CD4-positive, alpha-beta T cell treated with Interleukin-10 for 1 hour (primary cell): ENCODE data around the gene LCOR.
"Not testable (repeated sequence)": the region's sequence is repeated elsewhere in the genome, so short reads cannot be mapped to it uniquely, and the experiment has no call there.

ENCODE experiments used
- DNase-seq: peaks from one replicate; pipeline ENCODE4 v3.0.0-alpha.2; 2020

The LCOR gene

DNA sequence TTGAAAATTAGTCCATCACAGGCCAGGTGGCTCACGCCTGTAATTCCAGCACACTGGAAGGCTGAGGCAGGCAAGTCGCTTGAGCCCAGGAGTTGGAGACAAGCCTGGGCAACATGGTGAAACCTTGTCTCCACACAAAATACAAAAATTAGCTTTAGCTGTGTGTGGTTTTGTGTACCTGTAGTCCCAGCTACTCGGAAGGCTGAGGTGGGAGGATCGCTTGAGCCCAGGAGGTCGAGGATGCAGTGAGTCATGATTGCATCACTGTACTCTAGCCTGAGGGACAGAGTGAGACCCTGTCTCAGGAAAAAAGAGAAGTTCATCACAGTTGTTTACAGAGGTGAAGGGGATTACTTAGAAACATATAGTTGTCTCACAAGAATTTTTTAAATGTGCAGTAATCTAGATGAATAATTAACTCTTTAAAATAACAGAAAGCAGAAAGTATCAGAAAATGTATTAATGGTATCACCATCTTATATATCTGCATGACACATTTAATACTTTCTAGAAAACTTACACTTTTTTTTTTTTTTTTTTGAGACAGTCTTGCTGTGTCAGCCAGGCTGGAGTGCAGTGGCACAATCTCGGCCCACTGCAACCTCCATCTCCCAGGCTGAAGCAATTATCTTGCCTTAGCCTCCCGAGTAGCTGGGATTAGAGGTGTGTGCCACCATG, 8.9 kb downstream of the LCOR start:
- DNase-seq: no peak

DNA sequence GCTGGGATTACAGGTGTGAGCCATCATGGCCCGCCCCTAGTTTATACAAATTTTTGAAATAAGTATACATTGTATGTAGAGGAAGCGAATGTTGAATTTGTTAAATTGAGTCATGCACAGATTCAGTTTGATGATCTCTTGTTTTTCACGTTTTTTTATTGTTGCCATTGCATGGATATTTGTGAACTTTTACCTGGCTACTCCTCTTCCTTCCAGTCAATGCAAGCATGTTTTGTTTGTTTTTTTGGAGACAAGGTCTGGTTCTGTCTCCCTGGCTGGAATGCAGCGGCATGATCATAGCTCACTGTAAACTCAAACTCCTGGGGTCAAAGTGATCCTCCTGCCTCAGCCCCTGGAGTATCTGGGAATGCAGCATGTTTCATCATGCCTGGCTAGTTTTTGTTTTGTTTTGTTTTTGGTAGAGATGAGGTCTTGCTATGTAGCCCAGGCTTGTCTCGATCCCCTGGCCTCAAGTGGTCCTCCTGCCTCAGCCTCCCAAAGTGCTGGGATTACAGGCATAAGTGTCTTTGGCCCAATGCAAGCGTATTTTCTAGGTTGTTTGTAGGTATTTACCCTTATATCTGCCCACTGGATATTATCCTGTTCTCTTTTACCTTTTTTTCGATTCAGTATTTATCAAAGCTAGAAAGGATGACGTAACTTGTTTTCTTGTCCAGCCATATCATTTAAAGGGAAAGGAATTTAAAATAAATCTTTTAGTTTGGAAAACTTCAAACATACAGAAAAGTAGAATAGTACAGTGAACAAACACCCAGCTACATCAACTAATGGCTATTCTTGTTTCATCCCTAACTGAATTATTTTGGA, 11.0 kb downstream of the LCOR start:
- DNase-seq: no peak

DNA sequence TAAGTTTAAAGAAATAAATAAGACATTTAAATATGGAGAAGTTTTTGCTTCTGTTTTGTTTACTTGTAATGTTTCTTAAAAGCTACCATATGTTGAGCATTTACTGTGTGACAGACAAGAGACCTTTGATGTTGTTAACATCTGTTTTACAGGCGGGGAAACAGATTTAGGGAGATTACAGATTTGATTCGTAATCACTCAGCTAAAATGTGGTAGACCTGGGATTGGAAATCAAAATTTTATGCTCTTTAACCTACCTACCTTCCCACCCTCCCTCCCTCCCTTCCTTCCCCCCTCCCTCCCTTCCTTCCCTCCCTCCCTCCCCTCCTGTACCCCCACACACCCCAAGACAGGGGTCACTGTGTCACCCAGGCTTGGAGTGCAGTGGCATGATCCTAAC, 11.7 kb downstream of the LCOR start:
- DNase-seq: no peak

DNA sequence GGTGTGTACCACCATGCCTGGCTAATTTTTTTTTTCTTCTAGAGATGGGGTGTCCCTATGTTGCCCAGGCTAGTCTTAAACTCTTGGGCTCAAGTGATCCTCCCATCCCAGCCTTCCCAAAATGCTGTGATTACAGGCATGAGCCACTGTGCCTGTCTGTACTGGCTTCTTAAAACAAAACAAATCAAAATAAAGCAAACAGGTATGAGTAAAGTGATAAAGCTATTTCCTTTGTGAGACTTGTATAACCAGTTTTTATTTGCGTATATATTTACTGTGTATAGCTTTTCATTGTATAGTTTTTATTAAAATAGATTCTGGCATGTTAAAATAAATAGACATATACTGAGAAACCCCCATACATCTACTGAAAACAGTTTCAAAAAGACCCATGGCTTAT, 14.3 kb downstream of the LCOR start:
- DNase-seq: no peak

DNA sequence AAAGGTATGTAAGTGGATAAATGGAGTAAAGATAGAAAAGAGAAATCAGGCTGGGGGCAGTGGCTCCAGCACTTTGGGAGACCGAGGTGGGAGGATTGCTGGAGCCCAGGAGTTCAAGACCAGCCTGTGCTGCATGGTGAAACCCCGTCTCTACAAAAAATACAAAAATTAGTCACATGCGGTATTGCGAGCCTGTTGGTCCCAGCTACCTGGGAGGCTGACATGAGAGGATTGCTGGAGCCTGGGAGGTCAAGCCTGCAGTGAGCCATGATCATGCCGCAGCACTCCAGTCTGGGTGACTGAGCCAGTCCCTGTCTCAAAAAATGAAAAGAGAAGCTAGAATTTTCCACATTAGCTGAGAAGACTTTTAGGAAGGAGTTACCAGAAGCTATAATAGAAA, 14.8 kb downstream of the LCOR start:
- DNase-seq: no peak

DNA sequence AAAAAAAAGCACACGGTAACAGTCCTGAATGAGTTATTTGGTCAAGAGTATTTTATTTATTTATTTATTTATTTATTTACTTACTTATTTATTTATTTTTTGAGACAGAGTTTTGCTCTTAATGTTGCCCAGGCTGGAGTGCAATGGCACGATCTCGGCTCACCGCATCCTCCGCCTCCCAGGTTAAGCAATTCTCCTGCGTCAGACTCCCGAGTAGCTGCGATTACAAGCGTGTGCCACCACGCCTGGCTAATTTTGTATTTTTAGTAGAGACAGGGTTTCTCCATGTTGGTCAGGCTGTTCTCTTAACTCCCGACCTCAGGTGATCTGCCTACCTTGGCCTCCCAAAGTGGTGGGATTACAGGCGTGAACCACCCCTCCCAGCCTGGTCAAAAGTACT, 15.3 kb downstream of the LCOR start:
- not testable (repeated sequence) for DNase-seq

DNA sequence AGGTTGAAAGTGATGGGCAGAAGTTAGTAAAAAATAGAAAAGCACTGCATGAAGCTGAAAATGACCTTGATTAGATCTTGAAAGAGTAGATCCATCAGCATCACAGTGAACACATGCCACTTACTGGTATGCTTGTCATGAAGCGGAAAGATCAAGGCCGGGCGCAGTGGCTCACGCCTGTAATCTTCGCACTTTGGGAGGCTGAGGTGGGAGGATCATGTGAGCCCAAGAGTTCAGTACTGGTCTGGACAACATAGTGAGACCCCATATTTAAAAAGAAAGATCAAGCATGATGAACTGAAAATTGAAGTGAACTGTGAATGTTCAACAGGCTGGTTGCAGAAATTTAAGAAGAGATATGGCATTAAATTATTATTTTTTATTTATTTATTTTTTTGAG, 18.0 kb downstream of the LCOR start:
- no peak for DNase-seq

DNA sequence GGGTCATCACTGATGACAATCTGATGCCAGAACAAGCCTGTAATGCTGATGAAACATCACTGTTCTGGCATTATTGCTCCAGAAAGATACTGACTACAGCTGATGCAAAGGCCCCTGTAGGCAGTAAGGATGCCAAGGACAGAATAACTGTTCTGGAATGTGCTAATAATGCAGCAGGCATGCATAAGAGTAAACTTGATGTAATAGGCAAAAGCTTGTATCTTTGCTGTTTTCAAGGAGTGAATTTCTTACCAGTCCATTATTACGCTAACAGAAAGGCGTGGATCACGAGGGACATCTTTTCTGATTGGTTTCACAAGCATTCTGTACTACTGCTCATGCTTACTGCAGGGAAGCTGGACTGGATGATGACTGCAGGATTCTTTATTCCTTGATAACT, 18.7 kb downstream of the LCOR start:
- no peak for DNase-seq

DNA sequence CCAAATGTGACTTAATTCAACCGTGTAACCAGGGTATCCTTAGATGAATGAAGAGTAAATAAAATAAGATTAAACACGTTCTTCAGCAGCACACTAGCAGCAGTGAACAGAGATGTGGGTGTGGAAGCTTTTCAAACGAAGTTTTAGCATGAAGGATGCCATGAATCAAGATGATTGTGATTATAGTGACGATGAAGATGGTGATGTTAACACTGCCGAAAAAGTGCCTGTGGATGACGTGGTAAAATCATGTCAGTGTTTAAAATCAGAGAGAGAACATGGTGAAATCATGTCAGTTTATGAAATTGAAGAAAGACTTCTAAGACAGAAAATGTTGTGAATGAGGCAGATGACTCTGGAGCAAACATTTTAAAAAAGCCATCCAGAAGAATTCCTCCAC, 19.2 kb downstream of the LCOR start:
- DNase-seq: no peak

DNA sequence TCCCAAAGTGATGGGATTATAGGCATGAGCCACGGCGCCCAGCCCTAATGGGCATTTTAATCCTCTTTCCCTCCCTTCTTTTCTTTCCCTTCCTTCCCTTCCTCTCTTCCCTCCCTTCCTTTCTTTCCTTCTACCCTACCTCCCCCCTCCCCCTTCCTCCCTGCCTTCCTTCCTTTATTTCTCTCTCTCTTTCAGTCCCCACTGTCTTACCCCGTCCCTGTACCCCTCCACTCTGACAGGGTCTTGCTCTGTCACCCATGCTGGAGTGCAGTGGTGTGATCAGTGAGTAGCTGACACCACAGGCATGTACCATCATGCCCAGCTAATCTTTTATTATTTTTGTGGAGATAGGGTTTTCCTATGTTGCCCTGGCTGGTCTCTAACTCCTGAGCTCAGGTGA, 24.2 kb downstream of the LCOR start:
- no peak for DNase-seq

DNA sequence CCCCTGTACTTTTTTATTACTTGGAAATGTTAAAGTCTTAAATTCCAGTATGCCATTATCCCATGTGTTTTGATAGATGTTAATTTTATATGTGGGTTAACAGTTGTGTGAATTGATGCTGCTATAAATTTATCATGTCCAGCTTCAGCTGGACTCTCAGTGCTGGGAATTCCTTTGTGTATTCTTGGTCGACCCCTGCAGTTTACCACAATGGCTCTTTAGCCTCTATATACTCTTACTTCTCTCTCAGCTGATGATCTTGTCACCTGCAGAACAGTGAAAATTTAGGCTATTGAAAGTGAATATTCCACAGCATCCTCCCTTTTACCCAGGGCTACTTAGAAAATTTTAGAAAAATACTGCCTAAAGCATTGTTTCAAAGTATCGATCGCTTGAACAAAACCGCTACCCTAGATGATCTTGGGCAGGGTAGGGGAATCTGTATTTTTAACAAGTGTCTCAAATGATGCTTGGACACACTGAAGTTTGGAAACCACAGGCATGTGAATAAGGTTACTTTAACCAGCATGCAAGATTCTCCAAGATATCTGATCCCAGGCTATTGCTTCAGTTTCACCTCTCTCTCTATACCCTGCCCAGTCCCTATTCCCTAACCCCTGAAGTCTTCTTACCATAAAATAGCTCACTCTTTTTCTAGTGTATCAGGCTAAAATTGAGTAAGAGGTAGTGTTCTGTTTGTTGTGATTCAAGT, 25.4 kb downstream of the LCOR start:
- no peak for DNase-seq

DNA sequence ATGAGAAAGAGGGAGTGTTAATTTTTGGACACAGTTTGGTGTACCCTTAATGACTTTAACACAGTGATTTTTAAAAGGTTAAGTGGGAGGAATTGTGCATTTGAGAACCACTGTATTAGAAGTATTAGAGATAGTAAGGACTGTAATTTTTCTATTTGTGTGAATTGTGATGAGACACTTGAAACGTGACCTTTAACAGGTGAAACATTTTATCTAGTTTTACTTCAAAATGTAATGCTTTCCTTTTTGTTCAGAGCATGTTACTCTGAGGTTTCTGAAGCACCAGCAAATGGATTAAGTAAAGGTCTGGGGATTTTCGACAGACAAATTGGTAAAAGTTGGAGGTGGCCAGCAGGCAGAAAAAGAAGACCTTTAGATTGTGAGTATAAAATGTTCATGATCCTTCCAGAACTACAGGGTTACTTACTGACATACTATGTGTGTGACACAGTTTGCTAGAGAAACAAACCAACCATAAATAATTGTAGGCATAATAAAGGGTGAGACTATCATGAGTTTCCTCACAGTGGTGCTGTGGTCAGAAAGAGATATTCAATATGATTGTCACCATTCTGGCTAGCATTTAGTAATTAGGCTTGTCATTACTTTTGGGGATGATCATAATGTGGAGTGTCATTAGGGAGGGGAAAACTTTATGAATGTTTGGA, 26.1 kb downstream of the LCOR start:
- no peak for DNase-seq

DNA sequence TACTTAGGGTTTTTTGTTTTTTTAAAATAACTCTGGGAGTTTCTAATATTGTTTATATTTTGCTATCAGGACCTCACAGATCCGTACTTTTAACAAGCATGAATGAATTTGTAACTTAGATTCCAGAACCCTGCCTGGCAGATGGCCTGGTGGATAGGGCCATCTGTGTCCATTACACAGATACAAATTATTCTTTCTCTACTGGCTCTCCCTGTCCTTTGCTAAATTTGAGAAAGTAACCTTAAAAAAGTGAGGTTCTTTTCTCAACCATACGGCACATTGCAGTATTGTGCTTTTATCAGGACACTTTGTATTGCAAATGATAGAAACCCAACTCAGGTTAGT, 26.6 kb downstream of the LCOR start:
- no peak for DNase-seq

DNA sequence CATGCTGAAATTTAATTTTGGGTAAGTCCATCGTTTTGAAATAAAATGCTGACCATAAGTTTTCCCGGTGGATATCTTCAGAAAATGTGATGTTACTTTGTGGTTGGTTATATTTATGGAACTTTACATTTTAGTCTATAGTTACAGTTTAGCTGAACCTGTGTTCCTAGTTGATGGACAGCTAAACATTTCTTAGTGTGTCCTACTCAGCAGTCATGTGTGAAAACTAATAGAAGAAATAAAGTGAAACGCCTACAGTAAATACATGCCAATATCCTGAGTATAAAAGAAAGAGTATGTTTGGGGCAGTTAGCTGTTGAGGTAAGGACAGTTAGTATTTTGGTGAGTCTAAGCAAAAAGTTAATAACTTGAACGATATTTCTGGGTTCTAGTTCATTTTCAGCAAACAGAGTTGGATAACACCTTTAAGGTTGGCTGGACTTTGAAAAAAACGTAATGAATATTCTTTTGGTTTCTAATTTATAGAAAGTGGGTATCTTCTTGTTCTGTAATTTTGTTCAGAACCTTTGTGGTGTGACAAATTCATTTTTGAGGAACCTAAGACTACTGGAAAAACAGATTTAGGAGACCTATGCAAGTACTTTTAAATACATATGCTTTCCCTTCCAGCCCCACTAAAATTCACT, 28.7 kb downstream of the LCOR start:
- no peak for DNase-seq

DNA sequence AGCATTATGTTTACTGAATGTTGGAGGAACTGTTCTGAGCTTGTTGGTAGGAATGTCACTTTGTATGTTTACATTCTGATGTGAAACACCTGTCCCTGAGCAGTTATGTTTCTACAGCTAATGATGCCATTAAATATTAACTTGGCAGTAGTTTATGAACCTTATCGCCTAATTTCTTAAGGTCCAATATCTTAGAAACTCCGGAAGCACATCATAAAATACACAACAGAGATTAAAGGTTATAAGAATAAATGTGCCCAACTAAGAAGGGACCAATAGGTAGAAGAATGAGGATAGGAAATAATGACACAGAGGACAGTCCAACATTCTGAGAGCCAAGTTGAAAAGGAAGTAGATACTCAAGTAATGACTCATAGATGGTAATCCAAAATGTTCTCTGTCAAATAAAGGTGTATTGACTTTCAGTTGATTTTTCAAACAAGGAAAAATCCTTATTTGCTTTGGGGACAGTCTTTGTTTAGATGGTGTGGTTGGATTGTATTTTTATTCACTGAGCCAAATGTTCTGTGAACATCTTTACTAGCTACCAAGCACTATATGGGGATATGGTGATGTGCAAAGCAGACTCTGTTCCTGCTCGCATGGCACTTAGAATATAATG, 31.9 kb downstream of the LCOR start:
- DNase-seq: no peak

DNA sequence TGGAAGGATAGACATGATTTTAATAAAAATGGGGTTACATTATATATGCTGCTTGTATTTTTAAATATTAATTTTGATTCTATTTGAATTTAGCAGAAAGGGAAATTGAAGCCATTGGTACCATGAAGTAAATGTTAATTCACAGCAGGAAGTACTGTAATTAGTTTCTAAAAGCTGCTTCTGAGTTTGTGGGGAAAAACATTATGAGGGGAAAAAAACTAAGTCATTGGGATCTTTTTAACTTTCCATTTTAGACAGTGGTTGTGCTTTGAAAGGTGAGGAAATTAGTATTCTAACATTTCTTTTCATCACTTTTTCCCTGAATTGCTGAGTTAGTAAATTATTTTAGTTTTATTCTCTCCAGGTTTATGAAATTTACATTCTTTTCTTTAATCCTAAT, 41.0 kb downstream of the LCOR start:
- no peak for DNase-seq

DNA sequence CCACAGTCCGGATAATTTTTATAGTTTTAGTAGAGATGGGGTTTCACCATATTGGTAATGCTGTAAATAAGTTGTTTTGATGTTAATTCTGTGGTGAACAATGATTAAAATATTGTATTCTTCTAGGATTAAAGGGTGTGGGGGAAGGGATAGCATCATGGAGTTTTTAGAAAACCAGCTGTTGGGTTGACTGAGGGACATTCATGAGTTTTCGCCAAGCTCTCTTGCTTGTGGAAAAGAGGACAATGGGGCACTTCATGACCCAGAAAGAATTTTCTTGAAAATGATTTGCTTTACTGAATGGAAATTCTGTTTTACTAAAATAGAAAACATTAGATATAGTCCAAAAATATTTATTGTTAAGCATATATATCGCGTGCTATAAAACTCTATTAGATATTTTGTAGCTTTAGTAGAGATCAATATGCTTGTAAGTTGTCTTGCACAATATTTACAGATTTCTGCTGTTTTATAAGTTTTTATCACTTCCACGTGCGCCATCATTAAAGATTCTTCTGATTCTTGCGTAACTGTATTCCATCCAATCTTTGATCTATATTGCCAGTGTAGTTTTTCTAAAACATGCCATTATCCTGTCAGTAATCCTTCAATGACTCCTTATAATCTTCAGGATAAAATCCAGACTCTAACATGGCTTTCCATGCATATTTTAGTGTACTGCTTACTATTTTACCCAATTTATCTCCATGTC, 41.8 kb downstream of the LCOR start:
- DNase-seq: no peak

DNA sequence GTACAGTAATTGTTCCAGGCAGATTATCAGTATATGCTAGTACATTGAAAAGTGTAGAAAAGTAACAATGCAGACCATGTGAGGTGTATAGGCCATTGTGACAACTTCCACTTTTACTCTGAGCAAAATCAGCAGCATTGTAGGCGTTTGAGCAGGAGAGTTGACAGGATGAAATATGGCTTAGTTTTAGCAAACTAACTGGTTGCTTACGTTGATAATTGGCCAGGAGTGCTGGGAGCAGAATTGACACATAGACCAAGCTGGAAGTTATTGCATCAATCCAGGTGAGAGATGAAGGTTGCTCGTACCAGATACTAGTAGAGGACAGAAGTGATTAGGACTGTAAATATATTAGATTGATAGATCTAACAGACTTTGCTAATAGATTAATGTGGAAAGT, 46.0 kb downstream of the LCOR start:
- DNase-seq: no peak

DNA sequence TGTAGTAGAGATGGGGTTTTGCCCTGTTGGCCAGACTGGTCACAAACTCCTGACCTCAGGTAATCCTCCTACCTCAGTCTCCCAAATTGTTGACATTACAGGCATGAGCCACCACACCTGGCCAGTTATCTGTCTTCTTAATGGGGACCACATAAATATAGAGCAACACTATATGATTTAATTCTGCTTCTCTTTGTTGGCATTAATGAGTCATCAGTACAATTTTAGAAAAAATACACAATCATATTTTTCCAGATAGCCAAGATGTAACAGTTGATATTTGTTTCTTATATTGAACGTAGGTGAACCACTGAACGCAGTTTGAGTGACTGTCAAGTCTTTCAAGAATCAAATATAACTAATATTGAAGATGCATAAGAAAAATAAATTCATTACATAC, 48.5 kb downstream of the LCOR start:
- no peak for DNase-seq

DNA sequence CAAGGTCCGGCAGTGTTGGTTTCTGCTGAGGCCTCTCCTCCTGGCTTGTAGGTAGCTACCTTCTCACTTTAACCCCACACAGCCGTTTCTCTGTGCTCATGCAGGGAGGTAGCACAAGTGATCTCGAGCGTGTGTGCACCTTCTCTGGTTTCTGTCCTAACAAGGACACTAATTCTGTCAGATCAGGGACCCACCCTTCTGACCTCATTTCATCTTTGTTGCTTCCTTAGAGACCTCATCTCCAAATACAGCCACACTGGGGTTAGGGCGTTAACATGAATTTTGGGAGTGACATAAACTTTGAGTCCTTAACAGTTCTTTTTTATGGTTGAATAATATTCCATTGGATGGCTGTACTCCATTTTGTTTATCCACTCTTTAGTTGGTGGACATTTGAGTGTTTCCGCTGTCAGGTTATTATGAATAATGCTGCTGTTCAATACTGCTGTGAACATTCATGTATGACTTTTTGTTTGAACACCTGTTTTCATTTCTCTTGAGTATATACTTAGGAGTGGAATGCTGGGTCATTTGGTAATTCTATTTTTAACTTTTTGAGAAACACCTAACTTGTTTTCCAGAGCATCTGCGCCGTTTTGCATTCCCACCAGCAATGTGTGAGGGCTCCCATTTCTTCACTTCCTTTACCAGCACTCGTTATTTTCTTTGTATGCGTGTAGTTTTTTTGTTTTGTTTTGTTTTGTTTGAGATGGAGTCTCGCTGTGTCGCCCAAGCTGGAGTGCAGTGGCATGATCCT, 57.5 kb downstream of the LCOR start:
- DNase-seq: no peak

DNA sequence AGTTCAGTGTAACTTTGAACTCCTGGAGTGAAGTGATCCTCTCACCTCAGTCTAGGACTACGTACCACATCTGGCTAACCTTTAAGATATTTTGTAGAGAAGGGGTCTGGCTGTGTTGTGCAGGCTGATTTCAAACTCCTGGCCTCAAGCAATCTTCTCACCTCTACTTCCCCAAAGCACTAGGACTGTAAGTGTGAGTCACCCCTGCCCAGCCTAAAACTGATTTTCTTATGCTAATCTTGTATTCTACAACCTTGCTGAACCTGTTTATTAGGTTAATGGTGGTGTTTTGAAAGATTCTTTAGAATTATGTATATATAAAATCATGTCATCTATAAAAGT, 58.0 kb downstream of the LCOR start:
- no peak for DNase-seq
